Stomach (tissue), 9 donors: ENCODE data around the gene TNK1. TPM values are rescaled to one million over a fixed set of nuclear protein-coding genes. Genes with fewer than 3 reads are reported as not detected.

ENCODE experiments used
- DNase-seq, 2 donors: peaks; one replicate each; pipeline versions ENCODE4 v3.0.0 to v3.0.0-alpha.2; 2013 to 2019
- H3K27ac ChIP-seq, 5 donors: fragments of 200-600 bp in 4 of 5; sonication (generic) in 4 of 5; one replicate each; pipeline ENCODE4 v1.5.1; 2013 to 2019; ENCODE audit warnings: mild to moderate bottlenecking in 1 of 5, moderate library complexity in 1 of 5
- H3K27me3 ChIP-seq, 3 donors: fragments of 200-600 bp; sonication (generic); one replicate each; pipeline ENCODE4 v1.5.1; 2017 to 2019; ENCODE audit warnings: mixed run types in 1 of 3
- H3K36me3 ChIP-seq, 4 donors: fragments of 200-600 bp; sonication (generic); 1 replicate in 3 of 4; 2 replicates in 1 of 4; pipeline ENCODE4 v1.5.1; 2016 to 2019
- H3K4me1 ChIP-seq, 4 donors: fragments of 200-600 bp; sonication (generic); one replicate each; pipeline ENCODE4 v1.5.1; 2016 to 2019
- H3K4me3 ChIP-seq, 4 donors: fragments of 200-600 bp; sonication (generic) in 3 of 4; one replicate each; pipeline ENCODE4 v1.5.1; 2016 to 2019; ENCODE audit warnings: mild to moderate bottlenecking in 1 of 4
- H3K9me3 ChIP-seq, 4 donors: fragments of 200-600 bp; sonication (generic); one replicate each; pipeline ENCODE4 v1.5.1; 2016 to 2019
- CTCF ChIP-seq, 7 experiments: fragments of 450-650 bp in 4 of 7; fragments of 200-600 bp in 3 of 7; sonication (generic) in 3 of 7; IDR thresholded peaks; one replicate each; pipeline ENCODE4 v1.5.1; 2016 to 2019; ENCODE audit warnings: antibody characterized with exemption in 7 of 7, control low read depth in 2 of 7, mild to moderate bottlenecking in 1 of 7
- EP300 ChIP-seq: sonication (generic); formaldehyde crosslinking; IDR thresholded peaks from one replicate; pipeline ENCODE4 v1.6.1; 2017; ENCODE audit warnings: antibody characterized with exemption
- POLR2A ChIP-seq, 4 donors: fragments of 450-650 bp; IDR thresholded peaks; one replicate each; pipeline ENCODE4 v1.6.1; 2016; ENCODE audit warnings: antibody characterized with exemption in 4 of 4, control low read depth in 2 of 4, mild to moderate bottlenecking in 1 of 4, moderate library complexity in 1 of 4
- POLR2AphosphoS5 ChIP-seq, 3 donors: sonication (generic); formaldehyde crosslinking; IDR thresholded peaks; one replicate each; pipeline ENCODE4 v1.6.1; 2016; ENCODE audit warnings: antibody characterized with exemption in 3 of 3
- WGBS, 5 donors: extraction: QIAGEN DNeasy Blood & Tissue Kit in 3 of 5; methylation state at CpG; one replicate each; pipeline versions ENCODE4 v1.1.5 to v1.1.7; 2013 to 2018; 5-methylcytosine and 5-hydroxymethylcytosine counted together
- intact Hi-C: fragments of 100-400 bp; cut with DNase I; formaldehyde crosslinking; loops from one replicate; pipeline ENCODE4 v1.15.1; 2023; ENCODE audit warnings: low total_unique reads
- polyA plus RNA-seq, 3 donors: library from polyadenylated mRNA; stranded (reverse); fragments of 200-250 nt; gene quantifications; one replicate each; pipeline ENCODE4 v1.2.3, GENCODE V29; 2013
- total RNA-seq, 5 donors: library from RNA; depleted of rRNA; stranded (reverse); fragments of >200 nt; gene quantifications; one replicate each; pipeline versions ENCODE4 v1.1.0 to v1.2.3, GENCODE V29; 2014 to 2016
- donor health status: healthy with polysubstance abuse.
- donor health status: Bipolar disorder and iron deficiency.
- donor health status: healthy.

TNK1 gene
- total and polyA plus RNA-seq, 8 donors, result 5.7 to 37.1 (median 10.4) TPM

- DNase-seq, result peak; percentile 89 to 93
- Histone ChIP-seq H3K36me3 (no peaks in the 10 kb centered on the region), H3K27ac (peak overlapping the region in 3 of 5 donors; percentile 40 to 99 (median 54)), H3K4me1 (peaks cover 21 to 46% (median 43%) of the 10 kb centered on the region in 4 donors), H3K27me3 (no peaks in the 10 kb centered on the region), H3K4me3 (no peak overlapping the region), H3K9me3 (no peaks in the 10 kb centered on the region)
- intact Hi-C loops, result no loop called here
- TF ChIP-seq POLR2AphosphoS5 (IDR thresholded peaks at IDR 0.05), result peak in 1 of 3 donors; percentile 77
- TF ChIP-seq CTCF (IDR thresholded peaks at IDR 0.05), result peak in 5 of 7 experiments; percentile 85 to 93 (median 89)
- no peak for TF ChIP-seq EP300
- TF ChIP-seq POLR2A (IDR thresholded peaks at IDR 0.05), result no peak
- 2 to 15% (median 9%) methylated on average over 6 to 12 of the region's 12 CpGs for WGBS, 5 donors
Measured at GRCh38 chr17:7356072-7356549, 24.8 kb upstream of the TNK1 start.

DNA sequence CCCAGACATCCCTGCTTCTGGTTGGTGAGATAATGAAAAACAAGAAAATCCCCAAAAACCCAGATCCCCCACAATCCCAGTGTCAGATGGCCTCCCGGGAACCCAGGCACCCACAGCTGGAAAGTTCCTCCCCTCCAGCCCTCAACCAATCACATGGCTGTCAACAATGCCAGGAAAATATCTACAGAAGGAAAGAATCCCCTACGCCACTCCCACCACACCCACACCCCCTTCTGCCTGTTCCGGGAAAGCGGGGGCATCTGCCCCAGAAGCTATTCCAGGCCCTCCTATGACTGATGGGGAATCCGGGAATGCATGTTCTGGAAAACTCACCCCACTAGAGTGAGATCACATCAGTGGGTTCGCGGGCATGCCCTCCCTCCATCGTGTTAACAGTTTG is 24.1 kb upstream of the TNK1 start:
- TF ChIP-seq POLR2A (IDR thresholded peaks at IDR 0.05) (no peak), CTCF (IDR thresholded peaks at IDR 0.05) (no peak), EP300 (no peak), POLR2AphosphoS5 (IDR thresholded peaks at IDR 0.05) (no peak)
- Histone ChIP-seq H3K27ac (peak overlapping the region in 4 of 5 donors; percentile 2 to 99 (median 47)), H3K4me1 (peaks cover 21 to 43% (median 40%) of the 10 kb centered on the region in 4 donors), H3K36me3 (no peaks in the 10 kb centered on the region), H3K9me3 (no peaks in the 10 kb centered on the region), H3K4me3 (no peak overlapping the region), H3K27me3 (no peaks in the 10 kb centered on the region)
- DNase-seq, result peak in 1 of 2 donors; percentile 40
- WGBS, 5 donors, result 39 to 75% (median 54%) methylated on average over 6 to 8 of the region's 8 CpGs
- intact Hi-C loops, result no loop called here

- H3K4me3 ChIP-seq, result no peak overlapping the region
- peak overlapping the region in 1 of 5 donors; percentile 40 for H3K27ac ChIP-seq
- H3K27me3 ChIP-seq, result no peaks in the 10 kb centered on the region
- no peaks in the 10 kb centered on the region for H3K9me3 ChIP-seq
- intact Hi-C loops, result no loop called here
- H3K36me3 ChIP-seq, result no peaks in the 10 kb centered on the region
- WGBS, 5 donors, result 42 to 73% (median 58%) methylated on average over 2 of the region's 2 CpGs
- TF ChIP-seq CTCF (IDR thresholded peaks at IDR 0.05) (no peak), EP300 (no peak), POLR2A (IDR thresholded peaks at IDR 0.05) (no peak), POLR2AphosphoS5 (IDR thresholded peaks at IDR 0.05) (no peak)
- DNase-seq, result no peak
- H3K4me1 ChIP-seq, result peaks cover 21 to 41% (median 36%) of the 10 kb centered on the region in 4 donors
Measured at GRCh38 chr17:7357381-7357780, 23.5 kb upstream of the TNK1 start.

DNA sequence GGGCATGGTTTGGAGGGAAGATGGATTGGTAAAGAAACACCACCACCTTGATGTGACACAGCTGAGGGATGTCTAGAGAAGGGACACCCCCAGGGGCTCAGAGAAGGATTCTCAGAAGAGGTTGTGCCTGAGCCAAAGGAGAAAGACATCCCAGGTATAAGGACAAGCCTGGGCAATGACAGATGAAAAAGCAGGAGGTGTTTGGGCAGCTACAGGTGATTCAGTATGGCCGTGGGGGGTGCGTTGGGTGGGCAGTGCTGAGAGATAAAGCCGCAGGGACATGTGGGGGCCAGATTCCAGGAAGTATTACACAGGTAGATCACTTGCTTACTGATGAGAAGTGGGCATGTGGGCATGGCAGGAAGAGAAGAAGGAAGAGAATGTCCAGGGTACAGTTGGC is 19.0 kb upstream of the TNK1 start:
- intact Hi-C loops, result loop anchor here (10.0 kb wide), 1 partner anchor 63 kb away; the partner anchor contains the start of genes SPEM1, SPEM2 and SPEM3

More for the DNA sequence above, 19.0 kb upstream of the TNK1 start:
- no peaks in the 10 kb centered on the region for H3K36me3 ChIP-seq
- no peaks in the 10 kb centered on the region for H3K9me3 ChIP-seq
- H3K27me3 ChIP-seq, result no peaks in the 10 kb centered on the region
- DNase-seq, result no peak
- 52 to 62% (median 60%) methylated on average over 3 of the region's 3 CpGs for WGBS, 5 donors
- H3K4me3 ChIP-seq, result no peak overlapping the region
- TF ChIP-seq POLR2A (IDR thresholded peaks at IDR 0.05) (no peak), EP300 (no peak), CTCF (IDR thresholded peaks at IDR 0.05) (no peak), POLR2AphosphoS5 (IDR thresholded peaks at IDR 0.05) (no peak)
- H3K27ac ChIP-seq, result no peak overlapping the region
- H3K4me1 ChIP-seq, result no peaks in the 10 kb centered on the region
